Cardiac fibroblast (primary cell): ENCODE measurements around the gene FRMD1.

Experiments
- DNase-seq, 2 donors: peaks; one replicate each; pipeline versions ENCODE4 v3.0.0 to v3.0.0-alpha.2; 2010; ENCODE audit warnings: low read depth in 2 of 2
- H3K4me3 ChIP-seq, 2 donors: replicated peaks in 1 of 2; 1 replicate in 1 of 2; 2 replicates in 1 of 2; pipeline ENCODE4 v1.5.1; 2011; ENCODE audit warnings: low read depth in 2 of 2, low read length in 2 of 2, mild to moderate bottlenecking in 2 of 2, moderate library complexity in 1 of 2
- TF ChIP-seq, protein P1 (sequence below): IDR thresholded peaks from one replicate; pipeline ENCODE4 v1.5.1; 2011; ENCODE audit warnings: low read depth, mild to moderate bottlenecking, low read length, inconsistent platforms

The FRMD1 gene

DNA sequence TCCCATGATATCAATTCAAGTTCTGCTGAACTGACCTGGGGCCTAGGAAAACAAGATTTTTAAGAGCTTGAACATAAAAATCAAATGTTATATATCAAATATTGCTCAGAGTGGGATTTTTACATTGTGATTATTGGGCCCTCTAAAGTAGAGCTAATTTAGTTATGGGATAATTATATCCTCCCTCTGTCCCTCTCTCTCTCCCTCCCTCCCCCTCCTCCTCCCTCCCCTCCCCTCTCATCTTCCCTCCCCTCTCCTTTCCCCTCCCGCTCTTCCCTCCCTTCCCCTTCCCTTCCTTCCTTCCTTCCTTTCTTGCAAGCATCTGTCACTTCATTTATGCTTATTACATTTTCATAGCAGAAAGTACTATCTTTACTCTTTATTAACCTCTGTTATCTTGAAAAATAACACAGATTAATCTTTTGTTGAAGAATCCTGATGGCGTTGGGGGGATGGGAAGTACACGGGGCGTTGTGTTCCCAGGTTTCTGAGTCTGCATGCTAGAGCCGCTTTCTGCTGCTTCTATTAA lies 48.7 kb downstream of the FRMD1 start:
- no peak overlapping the region for H3K4me3 ChIP-seq
- TF ChIP-seq, protein P1, sequence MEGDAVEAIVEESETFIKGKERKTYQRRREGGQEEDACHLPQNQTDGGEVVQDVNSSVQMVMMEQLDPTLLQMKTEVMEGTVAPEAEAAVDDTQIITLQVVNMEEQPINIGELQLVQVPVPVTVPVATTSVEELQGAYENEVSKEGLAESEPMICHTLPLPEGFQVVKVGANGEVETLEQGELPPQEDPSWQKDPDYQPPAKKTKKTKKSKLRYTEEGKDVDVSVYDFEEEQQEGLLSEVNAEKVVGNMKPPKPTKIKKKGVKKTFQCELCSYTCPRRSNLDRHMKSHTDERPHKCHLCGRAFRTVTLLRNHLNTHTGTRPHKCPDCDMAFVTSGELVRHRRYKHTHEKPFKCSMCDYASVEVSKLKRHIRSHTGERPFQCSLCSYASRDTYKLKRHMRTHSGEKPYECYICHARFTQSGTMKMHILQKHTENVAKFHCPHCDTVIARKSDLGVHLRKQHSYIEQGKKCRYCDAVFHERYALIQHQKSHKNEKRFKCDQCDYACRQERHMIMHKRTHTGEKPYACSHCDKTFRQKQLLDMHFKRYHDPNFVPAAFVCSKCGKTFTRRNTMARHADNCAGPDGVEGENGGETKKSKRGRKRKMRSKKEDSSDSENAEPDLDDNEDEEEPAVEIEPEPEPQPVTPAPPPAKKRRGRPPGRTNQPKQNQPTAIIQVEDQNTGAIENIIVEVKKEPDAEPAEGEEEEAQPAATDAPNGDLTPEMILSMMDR = no peak
- no peak for DNase-seq

DNA sequence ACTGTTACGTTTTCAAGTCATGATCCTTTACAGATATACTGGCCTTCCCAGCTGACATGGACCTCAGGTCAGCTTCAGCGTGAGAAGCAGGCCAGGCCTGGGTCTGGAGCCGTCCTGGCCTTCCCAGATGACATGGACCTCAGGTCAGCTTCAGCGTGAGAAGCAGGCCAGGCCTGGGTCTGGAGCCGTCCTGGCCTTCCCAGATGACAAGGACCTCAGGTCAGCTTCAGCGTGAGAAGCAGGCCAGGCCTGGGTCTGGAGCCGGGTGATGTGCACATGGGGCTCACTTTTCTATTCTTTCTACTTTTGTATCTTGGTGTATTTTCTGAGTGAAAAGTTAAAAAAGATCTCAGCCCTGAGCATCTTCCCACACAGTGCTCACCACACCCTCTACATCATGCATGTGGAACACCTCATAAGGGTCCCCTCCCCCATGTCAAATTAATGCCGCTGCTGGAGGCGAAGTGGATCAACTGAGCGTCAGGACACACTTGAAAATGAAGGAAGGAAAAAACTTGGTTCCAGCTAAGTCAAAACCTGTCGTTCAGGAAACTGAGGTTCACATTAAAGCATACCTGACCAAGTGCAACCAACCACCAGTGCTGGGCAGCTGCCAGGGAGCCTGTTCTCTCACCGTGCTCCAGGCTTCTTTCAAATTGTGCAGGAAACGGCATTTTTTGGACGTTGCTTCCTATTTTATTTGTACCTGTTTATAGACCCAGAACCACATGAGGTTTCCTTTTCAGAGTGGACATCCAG lies 49.4 kb downstream of the FRMD1 start:
- TF ChIP-seq, protein P1 = no peak
- DNase-seq = no peak
- H3K4me3 ChIP-seq = no peak overlapping the region

DNA sequence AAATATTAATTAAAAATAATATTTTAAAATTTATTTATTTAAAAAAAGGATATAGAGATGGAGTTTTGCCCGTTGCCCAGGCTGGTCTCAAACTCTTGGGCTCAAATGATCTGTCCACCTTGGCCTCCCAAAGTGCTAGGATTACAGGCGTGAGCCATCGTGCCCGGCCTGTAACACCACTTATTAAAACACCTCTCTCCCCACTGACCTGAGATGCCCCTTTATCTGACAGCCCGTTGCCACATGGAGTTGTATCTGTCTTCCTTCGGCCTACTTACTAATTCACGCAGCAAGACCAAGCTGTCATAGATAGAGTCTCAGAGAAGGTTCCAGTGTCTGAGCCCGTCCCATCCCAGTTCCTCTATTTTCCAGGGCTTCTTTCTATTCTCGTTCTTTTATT lies 50.8 kb downstream of the FRMD1 start:
- no peak overlapping the region for H3K4me3 ChIP-seq
- TF ChIP-seq, protein P1 = no peak
- DNase-seq = no peak

DNA sequence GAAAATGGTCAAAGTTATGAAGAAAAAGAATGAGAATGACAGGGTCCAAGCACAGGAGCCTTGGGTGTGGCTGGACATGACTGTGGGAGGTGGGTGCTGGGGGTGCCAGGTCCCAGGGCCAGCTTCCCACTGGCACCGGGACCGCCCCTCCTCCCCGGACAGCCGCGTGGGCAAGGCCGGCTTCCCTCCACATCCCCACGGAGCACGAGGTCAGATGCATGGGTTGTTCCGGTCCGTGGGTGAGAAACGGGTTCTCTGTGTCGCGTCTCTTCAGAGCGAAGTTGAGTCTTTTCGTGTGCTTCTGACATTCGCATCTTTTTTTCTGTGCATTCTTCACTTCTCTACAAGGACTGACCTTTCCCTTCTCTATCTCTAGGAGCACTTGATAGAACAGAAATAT lies 51.5 kb downstream of the FRMD1 start:
- DNase-seq = no peak
- TF ChIP-seq, protein P1 = no peak

DNA sequence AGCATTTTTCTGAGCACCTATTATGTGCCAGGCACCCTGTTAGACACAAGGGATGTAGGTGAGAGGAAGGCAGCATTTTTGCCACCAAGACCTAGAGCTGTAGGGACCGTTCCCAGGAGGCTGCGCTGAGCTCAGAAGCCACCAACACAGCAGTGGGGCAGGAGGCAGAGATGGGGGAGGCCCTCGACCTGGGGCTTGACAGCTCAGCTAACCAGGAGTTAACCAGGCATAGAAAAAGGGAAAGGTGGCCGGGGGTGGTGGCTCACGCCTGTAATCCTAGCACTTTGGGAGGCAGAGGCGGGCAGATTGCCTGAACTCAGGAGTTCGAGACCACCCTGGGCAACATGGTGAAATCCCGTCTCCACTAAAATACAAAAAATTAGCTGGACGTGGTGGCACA lies 52.1 kb downstream of the FRMD1 start:
- TF ChIP-seq, protein P1 = no peak
- no peak overlapping the region for H3K4me3 ChIP-seq
- no peak for DNase-seq

More for the DNA sequence above, 51.5 kb downstream of the FRMD1 start:
- H3K4me3 ChIP-seq = no peak overlapping the region

DNA sequence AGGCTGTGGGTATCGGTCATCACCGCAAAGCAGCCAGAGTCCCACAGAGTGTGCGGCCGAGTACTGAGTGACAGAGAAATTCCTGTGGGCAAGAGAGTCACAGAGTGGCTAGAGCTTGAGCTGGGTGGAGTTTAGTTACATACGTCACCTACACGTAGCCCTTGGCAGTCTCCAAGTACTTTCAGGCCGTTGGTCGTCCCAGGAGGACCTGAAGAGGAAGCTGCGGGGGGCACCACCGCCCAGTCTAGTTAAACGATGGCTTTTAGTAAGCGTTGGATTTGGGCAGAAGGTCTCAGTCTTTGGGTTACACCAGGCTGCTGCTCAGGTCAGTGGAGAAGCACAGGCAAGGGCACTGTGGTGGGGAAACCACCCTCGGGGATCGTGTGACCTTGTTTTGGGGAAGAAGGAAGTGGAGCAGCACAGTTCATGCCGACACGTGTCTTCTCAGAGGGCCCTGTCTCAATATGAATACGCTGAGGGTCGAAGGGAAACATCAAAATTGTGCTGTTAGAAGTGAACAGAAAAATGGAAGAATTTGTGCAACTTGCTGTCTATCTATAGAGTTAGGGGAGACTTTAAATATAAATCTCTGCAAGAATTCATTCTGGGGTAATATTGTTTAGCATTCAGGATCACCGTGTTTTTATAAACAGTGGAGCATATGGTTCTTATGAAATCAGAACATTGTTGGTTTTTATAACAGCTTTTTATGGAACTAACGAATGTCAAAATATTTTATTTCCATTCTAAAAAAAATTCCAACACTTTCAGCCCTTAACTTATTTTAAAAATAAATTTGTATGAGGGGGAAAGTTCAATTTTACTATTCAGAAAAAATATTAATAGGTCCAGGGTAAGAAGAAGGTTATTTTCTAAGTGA lies 52.9 kb downstream of the FRMD1 start:
- no peak overlapping the region for H3K4me3 ChIP-seq
- no peak for DNase-seq
- TF ChIP-seq, protein P1 = no peak
